Body of pancreas (tissue), 4 donors: ENCODE results near the gene IDH3G. TPM values are rescaled to one million over a fixed set of nuclear protein-coding genes. Genes with fewer than 3 reads are reported as not detected.
A peak's percentile ranks its signal among the peaks of the same experiment; 100 is the strongest.

Source experiments
- ATAC-seq: fragments of 150-250 bp; one replicate; pipeline ENCODE4 v1.9.1; 2016
- DNase-seq, 4 donors: peaks; one replicate each; pipeline ENCODE4 v3.0.0-alpha.2; 2019
- H3K27ac ChIP-seq, 4 donors: fragments of 200-600 bp; sonication (generic); 1 replicate in 3 of 4; 2 replicates in 1 of 4; pipeline versions ENCODE4 v1.5.1 to v1.6.1; 2016 to 2019; ENCODE audit warnings: mild to moderate bottlenecking in 1 of 4, mixed read lengths in 1 of 4, moderate library complexity in 1 of 4
- H3K27me3 ChIP-seq, 2 donors: fragments of 200-600 bp; sonication (generic); one replicate each; pipeline ENCODE4 v1.6.0; 2016; ENCODE audit warnings: mild to moderate bottlenecking in 1 of 2
- H3K36me3 ChIP-seq, 2 donors: fragments of 200-600 bp; sonication (generic); replicated peaks in 1 of 2; 2 replicates each; pipeline ENCODE4 v1.5.1; 2016; ENCODE audit warnings: low read depth in 2 of 2; ENCODE audit not compliant: insufficient read depth in 1 of 2
- H3K4me1 ChIP-seq: fragments of 200-600 bp; sonication (generic); one replicate; pipeline ENCODE4 v1.6.0; 2016
- H3K4me3 ChIP-seq, 2 donors: fragments of 200-600 bp; sonication (generic); 1 replicate in 1 of 2; 2 replicates in 1 of 2; pipeline ENCODE4 v1.5.1; 2016 to 2019
- H3K9me3 ChIP-seq, 3 donors: fragments of 200-600 bp; sonication (generic); 1 replicate in 2 of 3; 2 replicates in 1 of 3; pipeline ENCODE4 v1.5.1; 2016
- CTCF ChIP-seq, 7 experiments: fragments of 450-650 bp in 4 of 7; fragments of 200-600 bp in 3 of 7; sonication (generic) in 3 of 7; IDR thresholded peaks; one replicate each; pipeline ENCODE4 v1.5.1; 2016 to 2019; ENCODE audit warnings: antibody characterized with exemption in 7 of 7
- POLR2A ChIP-seq, 3 donors: fragments of 450-650 bp; IDR thresholded peaks; one replicate each; pipeline ENCODE4 v1.6.1; 2016; ENCODE audit warnings: antibody characterized with exemption in 3 of 3, mild to moderate bottlenecking in 2 of 3
- WGBS, 2 donors: methylation state at CpG; one replicate each; pipeline ENCODE4 v1.1.5; 2017; 5-methylcytosine and 5-hydroxymethylcytosine counted together
- intact Hi-C: fragments of 100-400 bp; cut with DNase I; formaldehyde crosslinking; loops from one replicate; pipeline ENCODE4 v1.15.1; 2023
- total RNA-seq, 2 donors: library from RNA; depleted of rRNA; stranded (reverse); fragments of >200 nt; gene quantifications; one replicate each; pipeline ENCODE4 v1.1.0, GENCODE V29; 2016

Gene IDH3G
- total RNA-seq, 2 donors from 2014 or later = 25.2 to 27.7 TPM

- Histone ChIP-seq H3K9me3 (no peaks in the 10 kb centered on the region), H3K4me1 (peaks cover 8% of the 10 kb centered on the region), H3K27me3 (no peaks in the 10 kb centered on the region), H3K4me3 (no peak overlapping the region), H3K36me3 (no peaks in the 10 kb centered on the region), H3K27ac (no peak overlapping the region)
- intact Hi-C loops = no loop called here
- no peak for DNase-seq
- no peak for TF ChIP-seq CTCF (IDR thresholded peaks at IDR 0.05)
- no peak for TF ChIP-seq POLR2A (IDR thresholded peaks at IDR 0.05)
- ATAC-seq = no peak
- 20 to 40% methylated on average over 2 to 4 of the region's 17 CpGs for WGBS, 2 donors
Observed at GRCh38 chrX:153778181-153778580, 16.0 kb downstream of the IDH3G start.

- peaks cover 8% of the 10 kb centered on the region for H3K4me1 ChIP-seq
- peak in 1 of 4 donors; percentile 10 for DNase-seq
- intact Hi-C loops = no loop called here
- WGBS, 2 donors = 78% methylated on average over 20 of the region's 34 CpGs; no CpG with 5 or more reads in 1 of the 2 donors
- no peak overlapping the region for H3K27ac ChIP-seq
- ATAC-seq = no peak
- no peaks in the 10 kb centered on the region for H3K27me3 ChIP-seq
- no peaks in the 10 kb centered on the region for H3K9me3 ChIP-seq
- no peak overlapping the region for H3K4me3 ChIP-seq
- H3K36me3 ChIP-seq = no peaks in the 10 kb centered on the region
- TF ChIP-seq CTCF (IDR thresholded peaks at IDR 0.05) = no peak
- no peak for TF ChIP-seq POLR2A (IDR thresholded peaks at IDR 0.05)
Observed at GRCh38 chrX:153777261-153778090, 16.7 kb downstream of the IDH3G start.

- intact Hi-C loops = no loop called here
- Histone ChIP-seq H3K4me1 (peaks cover 8% of the 10 kb centered on the region), H3K27ac (no peak overlapping the region), H3K36me3 (no peaks in the 10 kb centered on the region), H3K27me3 (no peaks in the 10 kb centered on the region), H3K4me3 (no peak overlapping the region), H3K9me3 (no peaks in the 10 kb centered on the region)
- no peak for ATAC-seq
- TF ChIP-seq POLR2A (IDR thresholded peaks at IDR 0.05) = no peak
- no peak for TF ChIP-seq CTCF (IDR thresholded peaks at IDR 0.05)
- no peak for DNase-seq
- 80 to 83% methylated on average over 1 to 2 of the region's 22 CpGs for WGBS, 2 donors
Observed at GRCh38 chrX:153776611-153777045, 17.5 kb downstream of the IDH3G start.

- no peaks in the 10 kb centered on the region for H3K36me3 ChIP-seq
- no peaks in the 10 kb centered on the region for H3K9me3 ChIP-seq
- no peak for ATAC-seq
- intact Hi-C loops = no loop called here
- TF ChIP-seq CTCF (IDR thresholded peaks at IDR 0.05) = no peak
- no peak for TF ChIP-seq POLR2A (IDR thresholded peaks at IDR 0.05)
- WGBS, 2 donors = 88% methylated on average over 8 of the region's 20 CpGs; no CpG with 5 or more reads in 1 of the 2 donors
- no peak for DNase-seq
- no peaks in the 10 kb centered on the region for H3K27me3 ChIP-seq
- H3K4me3 ChIP-seq = no peak overlapping the region
- peaks cover 6% of the 10 kb centered on the region for H3K4me1 ChIP-seq
- H3K27ac ChIP-seq = no peak overlapping the region
Observed at GRCh38 chrX:153776120-153776599, 18.0 kb downstream of the IDH3G start.
